HG03135 (cell line): ENCODE measurements around the gene ARHGAP23.

Experiments used
- ATAC-seq: cut with Tn5 transposase; IDR thresholded peaks from one replicate; pipeline ENCODE4 v1.9.1; 2021; ENCODE audit warnings: mild to moderate bottlenecking, moderate library complexity; ENCODE audit not compliant: unreplicated experiment

The ARHGAP23 gene

GRCh38 chr17:38545531-38546225 lies 117.4 kb downstream of the ARHGAP23 start:
- ATAC-seq, result no peak

GRCh38 chr17:38546396-38546795 lies 118.1 kb downstream of the ARHGAP23 start:
- no peak for ATAC-seq

- ATAC-seq, result no peak
These were observed 119.2 kb downstream of the ARHGAP23 start for GRCh38 chr17:38547444-38547843.

GRCh38 chr17:38549285-38549684 lies 121.0 kb downstream of the ARHGAP23 start:
- ATAC-seq, result no peak

GRCh38 chr17:38550661-38551060 lies 122.4 kb downstream of the ARHGAP23 start:
- ATAC-seq, result no peak

GRCh38 chr17:38551121-38551520 lies 122.9 kb downstream of the ARHGAP23 start:
- ATAC-seq, result no peak

- no peak for ATAC-seq
These were observed 124.1 kb downstream of the ARHGAP23 start for GRCh38 chr17:38552343-38552742.

GRCh38 chr17:38554430-38555350 lies 126.4 kb downstream of the ARHGAP23 start:
- no peak for ATAC-seq

GRCh38 chr17:38556239-38556638 lies 128.0 kb downstream of the ARHGAP23 start:
- ATAC-seq, result no peak

GRCh38 chr17:38557396-38557795 lies 129.1 kb downstream of the ARHGAP23 start:
- ATAC-seq, result no peak

GRCh38 chr17:38557836-38558727 lies 129.8 kb downstream of the ARHGAP23 start:
- ATAC-seq, result no peak

GRCh38 chr17:38558728-38559050 lies 130.4 kb downstream of the ARHGAP23 start:
- ATAC-seq, result no peak

- peak; percentile 64 for ATAC-seq
These were observed 131.0 kb downstream of the ARHGAP23 start for GRCh38 chr17:38559051-38559879.

GRCh38 chr17:38559880-38560230 lies 131.6 kb downstream of the ARHGAP23 start:
- no peak for ATAC-seq

GRCh38 chr17:38560503-38561318 lies 132.4 kb downstream of the ARHGAP23 start:
- no peak for ATAC-seq

GRCh38 chr17:38561416-38562214 lies 133.4 kb downstream of the ARHGAP23 start:
- ATAC-seq, result no peak
